Caco-2 (cell line): ENCODE results near the gene ARHGDIA. TPM values are rescaled to one million over a fixed set of nuclear protein-coding genes. Genes with fewer than 3 reads are reported as not detected.

Source experiments
- BruUV-seq: library from RNA; stranded (reverse); fragments of 400-500 nt; replicated peaks from 2 replicates; lab custom pipeline; 2021; lab: Mats Ljungman, UMichigan
- CTCF ChIA-PET: fragments of 300-600 bp; sonication (Branson Sonifier 250); formaldehyde crosslinking; loops from one replicate; lab custom pipeline; 2022; ENCODE audit warnings: antibody characterized with exemption; lab: Charles Lee
- POLR2A ChIA-PET: fragments of 300-600 bp; sonication (Branson Sonifier 250); formaldehyde crosslinking; loops from one replicate; lab custom pipeline; 2022; ENCODE audit warnings: antibody characterized with exemption; lab: Charles Lee
- DNase-seq, 2 experiments: peaks; one replicate each; pipeline versions ENCODE4 v3.0.0 to v3.0.0-alpha.2; 2020 to 2022
- H3K27me3 ChIP-seq: replicated peaks from 2 replicates; pipeline ENCODE4 v1.6.0; 2011; ENCODE audit warnings: low read length; ENCODE audit not compliant: control insufficient read depth, insufficient read depth
- H3K36me3 ChIP-seq: 2 replicates; pipeline ENCODE4 v1.5.1; 2011; ENCODE audit warnings: low read length; ENCODE audit not compliant: control insufficient read depth, insufficient read depth
- H3K4me1 ChIP-seq: fragments of 250-450 bp; sonication (Bioruptor Pico); 2 replicates; pipeline ENCODE4 v1.5.1; 2020; ENCODE audit warnings: mild to moderate bottlenecking
- H3K4me3 ChIP-seq: 2 replicates; pipeline ENCODE4 v1.5.1; 2011; ENCODE audit warnings: low read depth, mild to moderate bottlenecking, control low read depth, low read length
- H3K9me3 ChIP-seq: fragments of 250-450 bp; sonication (Bioruptor Pico); 2 replicates; pipeline ENCODE4 v1.5.1; 2020; ENCODE audit warnings: mild to moderate bottlenecking, moderate library complexity
- H3K27ac Mint-ChIP-seq: one replicate; pipeline ENCODE4 v1.8.0; 2022; ENCODE audit warnings: mixed read lengths; ENCODE audit not compliant: unreplicated experiment
- H3K27me3 Mint-ChIP-seq: one replicate; pipeline ENCODE4 v1.8.0; 2022; ENCODE audit warnings: mixed read lengths; ENCODE audit not compliant: insufficient read depth, unreplicated experiment
- H3K36me3 Mint-ChIP-seq: one replicate; pipeline ENCODE4 v1.8.0; 2022; ENCODE audit warnings: mild to moderate bottlenecking, mixed read lengths; ENCODE audit not compliant: insufficient read depth, unreplicated experiment
- H3K4me1 Mint-ChIP-seq: one replicate; pipeline ENCODE4 v1.8.0; 2022; ENCODE audit warnings: low read depth, mixed read lengths; ENCODE audit not compliant: unreplicated experiment
- H3K4me3 Mint-ChIP-seq: one replicate; pipeline ENCODE4 v1.8.0; 2022; ENCODE audit warnings: mild to moderate bottlenecking, moderate library complexity, mixed read lengths; ENCODE audit not compliant: unreplicated experiment
- H3K9me3 Mint-ChIP-seq: one replicate; pipeline ENCODE4 v1.8.0; 2022; ENCODE audit warnings: mixed read lengths; ENCODE audit not compliant: unreplicated experiment
- intact Hi-C: fragments of 100-400 bp; cut with micrococcal nuclease; formaldehyde crosslinking; loops from one replicate; pipeline ENCODE4 v1.10.0; 2022; ENCODE audit not compliant: unreplicated experiment
- total RNA-seq: library from RNA; stranded (reverse); gene quantifications from 2 replicates; pipeline ENCODE4 v1.2.3, GENCODE V29; 2022
- TF ChIP-seq, protein P1 (sequence below), 2 experiments: fragments of 200-600 bp in 1 of 2; IDR thresholded peaks; 1 replicate in 1 of 2; 2 replicates in 1 of 2; pipeline versions ENCODE4 v1.5.1 to v1.8.0; 2011 to 2022; ENCODE audit warnings: antibody characterized with exemption in 1 of 2, control low read depth in 1 of 2, inconsistent platforms in 1 of 2, low read depth in 1 of 2, low read length in 1 of 2, mild to moderate bottlenecking in 1 of 2, moderate library complexity in 1 of 2; ENCODE audit not compliant: insufficient read depth in 1 of 2, severe bottlenecking in 1 of 2, unreplicated experiment in 1 of 2

ARHGDIA gene
- total RNA-seq, 1 experiment from 2014 or later = 253 TPM

DNA sequence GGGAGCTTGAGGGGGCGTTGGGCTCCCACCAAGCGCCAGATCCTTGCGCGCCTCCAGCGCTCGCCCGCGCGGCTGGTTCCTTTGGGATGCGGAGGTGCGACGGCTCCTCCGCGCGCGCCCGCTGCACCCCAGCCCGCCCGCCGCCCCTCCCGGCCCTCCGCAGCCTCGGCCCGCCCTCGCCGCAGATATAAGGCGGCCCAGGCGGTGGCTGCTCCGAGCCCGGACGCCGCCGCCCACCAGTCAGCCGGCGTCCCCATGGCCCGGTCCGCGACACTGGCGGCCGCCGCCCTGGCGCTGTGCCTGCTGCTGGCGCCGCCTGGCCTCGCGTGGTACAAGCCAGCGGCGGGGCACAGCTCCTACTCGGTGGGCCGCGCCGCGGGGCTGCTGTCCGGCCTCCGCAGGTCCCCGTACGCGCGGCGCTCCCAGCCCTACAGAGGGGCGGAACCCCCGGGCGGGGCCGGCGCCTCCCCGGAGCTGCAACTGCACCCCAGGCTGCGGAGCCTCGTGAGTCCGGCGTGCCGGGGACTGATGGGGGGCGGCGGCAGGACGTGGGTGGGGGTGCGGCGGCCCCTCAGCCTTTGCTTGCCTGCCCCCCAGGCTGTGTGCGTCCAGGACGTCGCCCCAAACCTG lies 31.0 kb upstream of the ARHGDIA start, which contains the start of gene NPB:
TSS of gene NPB (plus strand) at position 216 of the 630 bp plus-strand sequence. CDS start at position 256, 40 bp downstream.
- Mint-ChIP-seq H3K27ac (no peak within 1 kb of the TSS), H3K9me3 (no peaks in the 10 kb centered on the region), H3K27me3 (no peaks in the 10 kb centered on the region), H3K4me1 (peaks cover 7% of the 10 kb centered on the region), H3K4me3 (peak within 1 kb of the TSS; percentile 37), H3K36me3 (peaks cover 86% of the 10 kb centered on the region)
- Histone ChIP-seq H3K4me1 (peaks cover 5% of the 10 kb centered on the region; the same call in 1 of the 2 replicates), H3K9me3 (no peaks in the 10 kb centered on the region), H3K36me3 (peaks cover 5% of the 10 kb centered on the region; the same call in 1 of the 2 replicates), H3K4me3 (peak within 1 kb of the TSS; percentile 17), H3K27me3 (no peaks in the 10 kb centered on the region)
- CTCF ChIA-PET = no interaction called here
- BruUV-seq = no TSS peak
- TF ChIP-seq, protein P1, sequence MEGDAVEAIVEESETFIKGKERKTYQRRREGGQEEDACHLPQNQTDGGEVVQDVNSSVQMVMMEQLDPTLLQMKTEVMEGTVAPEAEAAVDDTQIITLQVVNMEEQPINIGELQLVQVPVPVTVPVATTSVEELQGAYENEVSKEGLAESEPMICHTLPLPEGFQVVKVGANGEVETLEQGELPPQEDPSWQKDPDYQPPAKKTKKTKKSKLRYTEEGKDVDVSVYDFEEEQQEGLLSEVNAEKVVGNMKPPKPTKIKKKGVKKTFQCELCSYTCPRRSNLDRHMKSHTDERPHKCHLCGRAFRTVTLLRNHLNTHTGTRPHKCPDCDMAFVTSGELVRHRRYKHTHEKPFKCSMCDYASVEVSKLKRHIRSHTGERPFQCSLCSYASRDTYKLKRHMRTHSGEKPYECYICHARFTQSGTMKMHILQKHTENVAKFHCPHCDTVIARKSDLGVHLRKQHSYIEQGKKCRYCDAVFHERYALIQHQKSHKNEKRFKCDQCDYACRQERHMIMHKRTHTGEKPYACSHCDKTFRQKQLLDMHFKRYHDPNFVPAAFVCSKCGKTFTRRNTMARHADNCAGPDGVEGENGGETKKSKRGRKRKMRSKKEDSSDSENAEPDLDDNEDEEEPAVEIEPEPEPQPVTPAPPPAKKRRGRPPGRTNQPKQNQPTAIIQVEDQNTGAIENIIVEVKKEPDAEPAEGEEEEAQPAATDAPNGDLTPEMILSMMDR (IDR thresholded peaks at IDR 0.05; ENCODE audit: insufficient read depth in 1 of 2, low read depth in 1 of 2, low read length in 1 of 2, severe bottlenecking in 1 of 2, unreplicated experiment in 1 of 2) = no peak
- peak in 1 of 2 experiments; percentile 30 for DNase-seq
- intact Hi-C loops = no loop called here
- POLR2A ChIA-PET = interaction anchor here (0.6 kb wide), 1 partner anchor 42 kb away, joined by 4 read pairs; no protein-coding TSS in a partner anchor

DNA sequence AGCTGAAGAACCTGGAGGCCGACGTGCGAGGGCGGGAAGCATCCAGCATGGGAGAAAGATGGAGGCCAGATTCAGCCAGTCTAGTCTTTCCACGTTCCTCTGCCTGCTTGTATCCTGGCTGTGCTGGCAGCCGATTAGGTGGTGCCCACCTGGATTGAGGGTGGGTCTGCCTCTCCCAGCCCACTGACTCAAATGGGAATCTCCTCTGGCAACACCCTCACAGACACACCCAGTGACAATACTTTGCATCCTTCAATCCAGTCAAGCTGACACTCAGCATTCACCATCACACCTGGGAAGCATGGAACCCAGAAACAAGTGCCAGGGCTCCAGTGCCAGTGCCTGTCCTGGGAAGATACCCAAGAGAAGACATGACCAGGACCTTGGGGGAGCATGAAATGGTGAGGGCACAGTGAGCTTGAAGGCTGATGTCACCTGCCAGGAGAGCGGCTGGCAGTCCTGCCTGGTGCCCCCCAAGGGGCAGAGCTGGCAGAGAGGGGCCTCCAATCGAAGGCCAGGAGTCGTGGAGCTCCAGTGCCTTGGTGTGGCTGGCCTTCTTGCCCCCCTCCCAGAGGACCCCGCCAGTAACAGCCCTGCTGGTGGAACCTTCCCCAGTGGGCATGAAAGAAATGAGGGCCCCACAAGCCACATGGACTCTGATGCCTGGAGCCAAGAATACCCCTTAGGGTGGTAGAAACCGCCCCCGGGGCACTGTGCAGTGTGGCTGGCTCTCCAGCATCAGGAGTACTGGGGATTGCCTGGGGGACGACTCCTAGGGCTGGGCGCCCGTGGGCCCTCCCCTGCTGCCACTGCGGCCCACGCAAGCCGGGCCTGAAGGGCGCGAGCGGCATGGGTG lies 30.3 kb upstream of the ARHGDIA start:
- Mint-ChIP-seq H3K4me1 (peaks cover 7% of the 10 kb centered on the region), H3K4me3 (peak overlapping the region; percentile 6), H3K9me3 (no peaks in the 10 kb centered on the region), H3K27ac (no peak overlapping the region), H3K36me3 (peaks cover 86% of the 10 kb centered on the region), H3K27me3 (no peaks in the 10 kb centered on the region)
- no peak for DNase-seq
- ChIA-PET CTCF (no interaction called here), POLR2A (interaction anchor here (0.6 kb wide), 1 partner anchor 43 kb away, joined by 4 read pairs; no protein-coding TSS in a partner anchor)
- Histone ChIP-seq H3K4me1 (peaks cover 5% of the 10 kb centered on the region; the same call in 1 of the 2 replicates), H3K9me3 (no peaks in the 10 kb centered on the region), H3K27me3 (no peaks in the 10 kb centered on the region), H3K4me3 (peak overlapping the region; percentile 13), H3K36me3 (peaks cover 2% of the 10 kb centered on the region; the same call in 1 of the 2 replicates)
- intact Hi-C loops = no loop called here
- BruUV-seq = TSS peak; percentile 11
- TF ChIP-seq, protein P1 (IDR thresholded peaks at IDR 0.05; ENCODE audit: insufficient read depth in 1 of 2, low read depth in 1 of 2, low read length in 1 of 2, severe bottlenecking in 1 of 2, unreplicated experiment in 1 of 2) = no peak

DNA sequence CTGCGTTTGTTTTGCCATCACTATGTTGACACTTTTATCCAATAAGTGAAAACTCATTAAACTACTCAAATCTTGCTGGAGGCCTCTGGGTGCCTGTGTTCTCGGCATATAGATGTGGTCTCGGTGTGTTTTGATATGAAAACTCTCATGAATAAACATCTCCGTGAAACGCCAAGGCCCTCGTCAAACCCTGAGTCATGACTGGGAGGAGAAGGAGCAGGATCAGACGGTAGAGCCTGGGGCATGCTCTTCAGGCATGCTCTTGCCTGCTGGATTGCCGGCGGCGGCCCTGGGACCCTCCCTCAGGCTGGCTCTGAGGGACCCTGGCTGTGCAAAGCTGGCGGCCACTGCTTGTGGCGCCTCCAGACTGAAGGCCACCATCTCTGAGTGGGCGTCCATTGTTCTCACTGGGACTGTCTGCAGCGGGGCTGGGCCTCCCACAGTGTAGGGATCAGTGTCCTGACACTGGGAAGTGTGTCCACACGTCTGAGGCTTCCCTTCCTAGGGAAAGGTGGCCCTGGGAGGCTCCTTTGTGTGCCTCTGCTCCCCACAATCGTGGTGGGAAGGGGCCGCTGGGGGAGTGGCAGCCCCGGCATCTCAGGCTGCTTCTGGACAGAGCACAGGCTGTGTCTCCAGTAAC lies 29.2 kb upstream of the ARHGDIA start:
- H3K4me3 Mint-ChIP-seq = peak overlapping the region; percentile 6
- no peak for DNase-seq
- peak overlapping the region; percentile 48 for H3K27ac Mint-ChIP-seq
- ChIA-PET CTCF (no interaction called here), POLR2A (no interaction called here)
- intact Hi-C loops = no loop called here
- Histone ChIP-seq H3K4me1 (peaks cover 5% of the 10 kb centered on the region; the same call in 1 of the 2 replicates), H3K36me3 (peaks cover 2% of the 10 kb centered on the region; the same call in 1 of the 2 replicates), H3K4me3 (no peak overlapping the region), H3K27me3 (no peaks in the 10 kb centered on the region), H3K9me3 (no peaks in the 10 kb centered on the region)
- BruUV-seq = no TSS peak
- peaks cover 88% of the 10 kb centered on the region for H3K36me3 Mint-ChIP-seq
- H3K9me3 Mint-ChIP-seq = no peaks in the 10 kb centered on the region
- H3K27me3 Mint-ChIP-seq = no peaks in the 10 kb centered on the region
- TF ChIP-seq, protein P1 (IDR thresholded peaks at IDR 0.05; ENCODE audit: insufficient read depth in 1 of 2, low read depth in 1 of 2, low read length in 1 of 2, severe bottlenecking in 1 of 2, unreplicated experiment in 1 of 2) = no peak
- peaks cover 7% of the 10 kb centered on the region for H3K4me1 Mint-ChIP-seq
